ENCODE results near the gene SEC14L1.

SEC14L1 gene

DNA sequence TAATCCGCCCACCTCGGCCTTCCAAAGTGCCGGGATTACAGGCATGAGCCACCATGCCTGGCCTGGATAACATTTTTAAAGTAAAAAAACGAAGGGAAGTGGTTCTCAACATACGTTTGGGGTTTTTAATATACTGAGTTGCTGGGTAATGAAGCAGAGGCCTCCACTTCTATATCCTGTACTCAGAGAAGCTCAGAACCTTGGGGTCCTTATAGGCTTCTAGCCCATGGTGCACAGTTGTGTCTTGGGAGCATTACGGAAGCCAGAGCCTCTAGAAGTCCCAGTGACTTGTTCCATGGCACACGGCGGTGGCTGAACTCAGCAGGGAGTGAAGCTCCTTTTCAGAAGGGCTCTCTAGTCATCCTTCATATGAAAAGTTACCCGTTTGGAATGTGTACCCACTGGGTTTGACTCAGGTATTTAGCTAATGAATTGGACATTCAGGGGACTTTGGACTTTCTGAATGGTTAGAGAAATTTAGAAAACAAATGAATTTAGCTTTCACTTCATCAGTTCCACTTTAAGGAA lies 67.0 kb downstream of the SEC14L1 start:
- in situ Hi-C loops (cut with MboI; ENCODE audit: low pct_unique_long_range_greater_than_20kb, low sequenced_read_pairs) = no loop called here
- DNase-seq = no peak

DNA sequence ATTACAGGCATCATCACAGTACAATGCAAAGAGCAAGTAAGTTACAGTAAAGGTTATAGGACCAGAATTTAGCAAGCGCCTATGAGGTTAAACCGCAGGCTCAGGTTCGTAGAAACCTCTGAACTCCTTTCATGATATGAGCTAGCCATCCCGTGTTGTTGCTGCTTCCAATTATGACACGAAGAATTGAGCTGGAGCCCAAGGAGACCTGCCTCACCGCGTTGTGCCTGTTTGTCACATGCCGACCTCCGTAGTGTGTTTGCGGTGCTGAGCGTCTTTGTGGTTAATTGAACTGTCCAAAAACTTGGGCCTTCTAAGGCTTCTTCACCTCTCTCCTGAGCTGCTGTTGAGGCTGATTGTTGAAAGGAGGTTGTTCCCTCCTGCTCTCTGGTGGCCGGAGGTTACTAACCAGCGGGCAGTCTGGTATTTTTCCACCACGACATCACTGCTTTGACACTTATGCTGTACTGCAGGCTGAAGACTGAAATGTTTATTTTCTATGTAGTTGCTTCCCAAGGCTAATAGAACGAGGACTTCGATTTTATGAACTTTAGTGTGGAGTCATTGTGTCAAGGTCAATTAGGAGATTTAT lies 67.5 kb downstream of the SEC14L1 start:
- in situ Hi-C loops (cut with MboI; ENCODE audit: low pct_unique_long_range_greater_than_20kb, low sequenced_read_pairs) = no loop called here
- peak; percentile 23 for DNase-seq

- DNase-seq = no peak
- in situ Hi-C loops (cut with MboI; ENCODE audit: low pct_unique_long_range_greater_than_20kb, low sequenced_read_pairs) = no loop called here
Observed at GRCh38 chr17:77208856-77209255, 68.1 kb downstream of the SEC14L1 start.

- DNase-seq = no peak
- in situ Hi-C loops (cut with MboI; ENCODE audit: low pct_unique_long_range_greater_than_20kb, low sequenced_read_pairs) = no loop called here
Observed at GRCh38 chr17:77209330-77209748, 68.6 kb downstream of the SEC14L1 start.

- in situ Hi-C loops (cut with MboI; ENCODE audit: low pct_unique_long_range_greater_than_20kb, low sequenced_read_pairs) = no loop called here
Observed at GRCh38 chr17:77210331-77210730, 69.6 kb downstream of the SEC14L1 start.

DNA sequence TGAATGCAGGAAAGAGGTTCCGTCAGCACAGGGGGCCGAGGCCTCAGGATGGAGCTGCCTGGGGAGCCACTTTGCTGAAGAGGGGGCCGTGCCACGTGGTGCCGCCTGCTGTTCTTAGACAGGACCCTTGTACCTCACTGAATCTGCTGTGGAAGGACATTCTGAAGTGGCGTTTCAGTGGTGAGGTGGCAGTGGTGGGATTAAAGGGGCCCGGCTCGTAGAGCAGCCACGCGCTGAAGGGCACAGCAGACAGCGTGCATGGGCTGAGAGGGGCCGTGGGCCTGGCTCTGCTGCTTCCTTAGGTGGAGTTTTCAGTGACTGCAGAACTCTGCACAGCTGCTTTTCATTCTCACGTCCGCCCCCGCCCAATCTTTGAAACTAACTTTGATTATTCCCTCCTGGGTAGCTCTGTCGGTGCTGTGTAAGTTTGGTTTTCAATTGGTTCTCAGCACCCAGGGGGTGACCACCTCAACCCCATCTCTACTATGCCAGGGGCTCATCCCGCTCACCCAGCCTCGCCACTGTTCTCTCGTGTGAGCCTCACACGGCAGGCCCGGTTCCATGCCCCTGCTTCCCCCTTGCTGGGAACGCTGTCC lies 70.3 kb downstream of the SEC14L1 start:
- no peak for DNase-seq
- in situ Hi-C loops (cut with MboI; ENCODE audit: low pct_unique_long_range_greater_than_20kb, low sequenced_read_pairs) = no loop called here

More at GRCh38 chr17:77210331-77210730, 69.6 kb downstream of the SEC14L1 start:
- no peak for DNase-seq

DNA sequence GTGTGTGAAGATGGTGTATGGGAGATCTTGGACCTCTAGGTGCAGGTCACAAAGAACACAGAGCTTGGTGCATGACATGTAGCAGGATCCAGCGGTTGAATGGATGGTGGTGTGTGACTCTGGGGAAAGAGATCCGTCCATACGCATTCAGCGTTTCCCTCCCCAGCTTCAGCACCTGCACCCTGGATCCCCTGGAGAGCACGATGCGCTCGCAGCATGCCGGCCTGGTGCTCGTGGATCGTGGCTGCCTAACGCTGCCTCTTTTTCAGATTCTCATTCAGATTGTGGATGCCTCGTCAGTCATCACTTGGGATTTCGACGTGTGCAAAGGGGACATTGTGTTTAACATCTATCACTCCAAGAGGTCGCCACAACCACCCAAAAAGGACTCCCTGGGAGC lies 70.9 kb downstream of the SEC14L1 start:
- DNase-seq = no peak
- in situ Hi-C loops (cut with MboI; ENCODE audit: low pct_unique_long_range_greater_than_20kb, low sequenced_read_pairs) = no loop called here

- no peak for DNase-seq
- in situ Hi-C loops (cut with MboI; ENCODE audit: low pct_unique_long_range_greater_than_20kb, low sequenced_read_pairs) = no loop called here
Observed at GRCh38 chr17:77212081-77212832, 71.5 kb downstream of the SEC14L1 start.

GRCh38 chr17:77212833-77213777 lies 72.3 kb downstream of the SEC14L1 start:
- in situ Hi-C loops (cut with MboI; ENCODE audit: low pct_unique_long_range_greater_than_20kb, low sequenced_read_pairs) = no loop called here
- no peak for DNase-seq

GRCh38 chr17:77213778-77214132 lies 73.0 kb downstream of the SEC14L1 start:
- in situ Hi-C loops (cut with MboI; ENCODE audit: low pct_unique_long_range_greater_than_20kb, low sequenced_read_pairs) = no loop called here
- no peak for DNase-seq

DNA sequence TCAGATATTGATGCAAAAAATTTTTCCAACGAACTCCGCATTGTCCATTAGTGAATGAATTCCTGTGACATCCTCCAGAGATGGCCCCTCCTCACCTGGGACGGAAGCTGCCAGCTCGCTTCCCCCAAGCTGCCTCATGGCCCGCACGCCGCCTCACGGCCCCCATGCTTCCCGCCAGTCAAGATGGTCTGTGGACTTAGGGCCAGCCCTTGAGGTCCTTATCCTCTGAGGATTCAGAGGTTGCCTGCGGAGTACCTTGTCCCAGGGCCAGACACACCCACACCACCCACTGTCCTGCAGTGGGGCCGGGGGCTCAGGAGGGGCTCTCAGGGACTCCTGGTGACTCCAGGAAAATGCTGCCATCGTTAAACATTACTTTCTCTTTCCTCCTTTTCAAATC lies 73.6 kb downstream of the SEC14L1 start:
- no peak for DNase-seq
- in situ Hi-C loops (cut with MboI; ENCODE audit: low pct_unique_long_range_greater_than_20kb, low sequenced_read_pairs) = no loop called here

DNA sequence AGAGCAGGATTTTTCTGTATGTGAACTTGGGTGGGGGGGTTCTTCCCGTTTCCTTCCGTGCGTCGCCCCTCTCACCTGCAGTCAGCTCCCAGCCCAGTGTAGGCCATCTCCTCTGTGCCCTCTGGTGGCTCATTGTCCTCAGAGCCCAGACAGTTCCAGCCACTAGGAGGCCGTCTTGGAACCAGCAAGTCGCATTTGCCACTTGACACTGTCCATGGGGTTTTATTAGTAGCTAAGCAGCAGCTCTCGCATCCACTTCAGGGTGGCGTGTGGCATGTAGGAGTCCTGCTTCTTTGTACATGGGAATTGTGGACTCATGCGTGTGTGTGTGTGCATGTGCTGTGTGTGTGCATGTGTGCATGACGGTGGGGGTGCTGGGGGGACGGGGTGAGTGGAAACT lies 74.0 kb downstream of the SEC14L1 start:
- peak; percentile 53 for DNase-seq
- in situ Hi-C loops (cut with MboI; ENCODE audit: low pct_unique_long_range_greater_than_20kb, low sequenced_read_pairs) = no loop called here

DNA sequence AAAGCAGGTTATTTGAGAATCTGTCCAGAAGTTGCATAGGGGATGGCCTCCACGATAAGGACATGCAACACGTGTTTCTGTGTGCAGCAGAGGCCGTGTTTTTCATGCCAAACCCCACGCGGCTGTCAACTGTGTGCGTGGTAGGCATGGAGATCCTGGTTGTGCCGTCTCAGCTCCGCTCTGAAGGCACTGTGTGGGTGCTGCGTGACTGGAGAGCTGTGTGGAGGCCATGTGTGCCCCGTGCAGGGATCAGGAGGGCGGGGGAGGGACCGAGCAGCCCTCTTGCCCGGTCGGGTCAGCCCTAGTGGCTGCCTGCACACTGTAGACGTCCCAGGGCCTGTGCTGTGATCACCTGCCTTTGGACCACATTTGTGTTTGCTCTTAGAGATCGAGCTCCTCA lies 74.5 kb downstream of the SEC14L1 start:
- in situ Hi-C loops (cut with MboI; ENCODE audit: low pct_unique_long_range_greater_than_20kb, low sequenced_read_pairs) = no loop called here

DNA sequence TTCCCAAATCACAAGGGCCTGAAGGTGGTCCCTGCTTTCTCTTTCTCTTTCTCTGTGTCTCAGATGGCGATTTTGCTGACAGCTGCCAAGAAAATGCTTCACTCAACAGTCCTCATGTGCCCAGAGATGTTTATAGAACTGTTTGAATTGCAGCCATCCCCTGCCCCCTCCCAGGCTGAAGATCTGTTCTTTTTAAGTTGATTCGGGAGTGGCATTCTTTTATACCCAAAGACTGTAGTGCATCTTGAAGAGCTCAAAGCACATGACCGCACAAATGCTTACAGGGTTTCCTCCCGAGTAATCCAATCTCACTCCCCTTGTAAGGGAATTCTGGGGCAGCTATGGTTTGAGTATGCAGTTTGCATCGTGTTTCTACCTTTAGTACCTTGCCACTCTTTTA lies 75.7 kb downstream of the SEC14L1 start:
- no peak for DNase-seq
- in situ Hi-C loops (cut with MboI; ENCODE audit: low pct_unique_long_range_greater_than_20kb, low sequenced_read_pairs) = no loop called here

More for the DNA sequence above, 74.5 kb downstream of the SEC14L1 start:
- no peak for DNase-seq

DNA sequence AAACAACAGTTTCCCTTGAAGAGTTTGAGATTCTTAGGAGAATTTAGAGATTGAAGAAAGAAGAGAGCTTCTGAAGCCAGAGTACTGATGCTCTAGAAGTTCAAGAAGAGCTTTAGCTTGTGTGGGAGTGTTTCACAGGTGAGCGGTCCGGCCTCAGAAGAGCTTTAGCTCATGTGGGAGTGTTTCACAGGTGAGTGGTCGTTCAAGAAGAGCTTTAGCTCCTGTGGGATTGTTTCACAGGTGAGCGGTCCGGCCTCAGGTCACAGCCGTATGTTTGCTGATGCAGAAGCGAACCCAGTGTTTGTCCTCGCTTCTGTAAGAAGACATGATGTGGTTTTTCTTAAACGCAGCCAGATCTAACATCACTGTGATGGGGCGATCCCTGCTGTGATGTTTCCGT lies 76.4 kb downstream of the SEC14L1 start:
- in situ Hi-C loops (cut with MboI; ENCODE audit: low pct_unique_long_range_greater_than_20kb, low sequenced_read_pairs) = no loop called here

GRCh38 chr17:77217566-77217965 lies 76.8 kb downstream of the SEC14L1 start:
- in situ Hi-C loops (cut with MboI; ENCODE audit: low pct_unique_long_range_greater_than_20kb, low sequenced_read_pairs) = no loop called here
- DNase-seq = no peak

More for the DNA sequence above, 76.4 kb downstream of the SEC14L1 start:
- no peak for DNase-seq

DNA sequence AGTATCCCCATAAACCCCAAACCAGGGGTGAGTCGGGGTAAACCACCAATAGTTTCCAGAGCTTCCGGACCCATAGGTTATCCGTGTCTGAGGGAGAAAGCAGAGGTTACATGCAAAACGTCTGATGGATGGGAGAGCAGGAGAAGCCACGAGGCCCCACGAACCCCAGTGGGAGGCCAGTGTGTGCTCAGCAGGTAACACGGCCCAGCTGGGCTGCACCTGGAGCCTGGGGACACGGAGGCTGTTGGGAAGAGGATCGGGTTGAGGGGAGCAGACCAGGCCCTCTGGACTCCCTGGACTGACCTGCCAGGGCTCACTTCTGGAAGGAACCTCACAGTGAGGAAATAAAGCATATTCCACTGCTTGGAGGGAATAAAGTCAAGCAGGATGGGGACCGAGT lies 78.1 kb downstream of the SEC14L1 start:
- in situ Hi-C loops (cut with MboI; ENCODE audit: low pct_unique_long_range_greater_than_20kb, low sequenced_read_pairs) = no loop called here

GRCh38 chr17:77222356-77222755 lies 81.6 kb downstream of the SEC14L1 start:
- no peak for DNase-seq
- in situ Hi-C loops (cut with MboI; ENCODE audit: low pct_unique_long_range_greater_than_20kb, low sequenced_read_pairs) = no loop called here

More for the DNA sequence above, 78.1 kb downstream of the SEC14L1 start:
- DNase-seq = no peak
